IMR-90 (cell line): ENCODE data around the gene RABGAP1. TPM values are rescaled to one million over a fixed set of nuclear protein-coding genes. Genes with fewer than 3 reads are reported as not detected.
A peak's percentile ranks its signal among the peaks of the same experiment; 100 is the strongest.

ENCODE experiments used
- ATAC-seq: fragments of 200-7000 bp; cut with Tn5 transposase; 2 replicates; pipeline ENCODE4 v1.9.1; 2020; ENCODE audit warnings: low read depth, mild to moderate bottlenecking, moderate library complexity
- BruUV-seq: library from RNA; stranded (reverse); fragments of 400-500 nt; replicated peaks from 2 replicates; lab custom pipeline; 2021; lab: Mats Ljungman, UMichigan
- CTCF ChIA-PET: fragments of 300-600 bp; formaldehyde crosslinking; extraction: SDS; loops from one replicate; lab custom pipeline; 2021; ENCODE audit warnings: antibody characterized with exemption; lab: Yijun Ruan, JAX
- POLR2A ChIA-PET: fragments of 300-600 bp; sonication (Branson Sonifier 250); formaldehyde crosslinking; loops from one replicate; lab custom pipeline; 2022; ENCODE audit warnings: antibody characterized with exemption; ENCODE audit not compliant: unreplicated experiment; lab: Charles Lee
- DNase-seq: peaks from one replicate; pipeline ENCODE4 v3.0.0; 2013
- H2AFZ ChIP-seq: replicated peaks from 2 replicates; pipeline ENCODE3; 2013; ENCODE audit warnings: low read length, mild to moderate bottlenecking; ENCODE audit not compliant: poor library complexity
- H2AK5ac ChIP-seq: 2 replicates; pipeline ENCODE4 v1.6.1; 2013; ENCODE audit warnings: low read depth, low read length, inconsistent platforms
- H2AK9ac ChIP-seq: replicated peaks from 2 replicates; pipeline ENCODE3; 2013; ENCODE audit warnings: mild to moderate bottlenecking, low read depth, low read length, moderate library complexity; ENCODE audit not compliant: poor library complexity
- H2BK120ac ChIP-seq: 2 replicates; pipeline ENCODE4 v1.6.1; 2013; ENCODE audit warnings: low read depth, low read length, inconsistent platforms
- H2BK15ac ChIP-seq: 3 replicates; pipeline ENCODE4 v1.6.1; 2013; ENCODE audit warnings: low read depth, low read length, inconsistent platforms
- H2BK20ac ChIP-seq: 2 replicates; pipeline ENCODE4 v1.6.1; 2013; ENCODE audit warnings: low read depth, mild to moderate bottlenecking, inconsistent platforms, low read length, moderate library complexity
- H2BK5ac ChIP-seq: 2 replicates; pipeline ENCODE4 v1.6.1; 2013; ENCODE audit warnings: mild to moderate bottlenecking, low read depth, low read length, inconsistent platforms; ENCODE audit not compliant: poor library complexity, severe bottlenecking
- H3K14ac ChIP-seq: replicated peaks from 2 replicates; pipeline ENCODE4 v1.6.1; 2013; ENCODE audit warnings: low read depth, low read length, inconsistent platforms
- H3K18ac ChIP-seq: 2 replicates; pipeline ENCODE4 v1.6.1; 2013; ENCODE audit warnings: low read depth, low read length, control low read depth
- H3K23ac ChIP-seq: 2 replicates; pipeline ENCODE4 v1.6.1; 2013; ENCODE audit warnings: low read depth, low read length, inconsistent platforms
- H3K27ac ChIP-seq: 2 replicates; pipeline ENCODE4 v1.5.1; 2013; ENCODE audit warnings: mild to moderate bottlenecking, control low read depth, low read length; ENCODE audit not compliant: insufficient read depth
- H3K27me3 ChIP-seq: 2 replicates; pipeline ENCODE4 v1.6.1; 2013; ENCODE audit warnings: low read length; ENCODE audit not compliant: control insufficient read depth, insufficient read depth
- H3K36me3 ChIP-seq: 2 replicates; pipeline ENCODE4 v1.6.1; 2013; ENCODE audit warnings: low read length, mixed read lengths; ENCODE audit not compliant: control insufficient read depth, insufficient read depth
- H3K4ac ChIP-seq: 2 replicates; pipeline ENCODE4 v1.6.1; 2013; ENCODE audit warnings: low read depth, low read length, inconsistent platforms
- H3K4me1 ChIP-seq: 2 replicates; pipeline ENCODE4 v1.6.1; 2013; ENCODE audit warnings: low read length, mixed read lengths; ENCODE audit not compliant: control insufficient read depth, insufficient read depth
- H3K4me2 ChIP-seq: 2 replicates; pipeline ENCODE4 v1.6.1; 2013; ENCODE audit warnings: low read depth, mild to moderate bottlenecking, control low read depth, low read length, moderate library complexity
- H3K4me3 ChIP-seq: 2 replicates; pipeline ENCODE4 v1.5.1; 2013; ENCODE audit warnings: low read depth, mild to moderate bottlenecking, control low read depth, low read length, moderate library complexity; ENCODE audit not compliant: insufficient read depth
- H3K56ac ChIP-seq: 2 replicates; pipeline ENCODE4 v1.6.1; 2013; ENCODE audit warnings: low read length, inconsistent platforms; ENCODE audit not compliant: insufficient read depth; ENCODE audit errors: extremely low read depth
- H3K79me1 ChIP-seq, 2 experiments: 2 replicates each; pipeline ENCODE4 v1.6.1; 2013; ENCODE audit warnings: low read length in 2 of 2, inconsistent platforms in 1 of 2, low read depth in 1 of 2
- H3K9ac ChIP-seq: 2 replicates; pipeline ENCODE4 v1.6.1; 2013; ENCODE audit warnings: low read depth, low read length, control low read depth
- H3K9me1 ChIP-seq: 2 replicates; pipeline ENCODE4 v1.6.1; 2013; ENCODE audit warnings: low read length, inconsistent platforms; ENCODE audit not compliant: insufficient read depth
- H3K9me3 ChIP-seq: 2 replicates; pipeline ENCODE4 v1.6.1; 2013; ENCODE audit warnings: low read length; ENCODE audit not compliant: control insufficient read depth, insufficient read depth
- H4K20me1 ChIP-seq: 2 replicates; pipeline ENCODE4 v1.6.1; 2013; ENCODE audit warnings: low read length, inconsistent platforms; ENCODE audit not compliant: insufficient read depth
- H4K5ac ChIP-seq: 2 replicates; pipeline ENCODE4 v1.6.1; 2013; ENCODE audit warnings: mild to moderate bottlenecking, low read depth, low read length, control low read depth
- H4K8ac ChIP-seq, 2 experiments: 2 replicates each; pipeline ENCODE4 v1.6.1; 2013; ENCODE audit warnings: low read depth in 2 of 2, low read length in 2 of 2, control low read depth in 1 of 2, inconsistent platforms in 1 of 2
- H4K91ac ChIP-seq: 2 replicates; pipeline ENCODE4 v1.6.1; 2013; ENCODE audit warnings: low read depth, low read length, inconsistent platforms; ENCODE audit not compliant: insufficient read depth
- CEBPB ChIP-seq: IDR thresholded peaks from 2 replicates; pipeline ENCODE4 v1.6.1; 2012; ENCODE audit warnings: low read depth, low read length, improper control_type of control experiment
- CHD1 ChIP-seq: IDR thresholded peaks from 2 replicates; pipeline ENCODE4 v1.6.1; 2012; ENCODE audit warnings: low read depth, low read length, improper control_type of control experiment
- FOS ChIP-seq: fragments of 150-350 bp; IDR thresholded peaks from 2 replicates; pipeline ENCODE4 v1.6.1; 2016; ENCODE audit warnings: low read depth, low read length
- MAFK ChIP-seq: IDR thresholded peaks from 2 replicates; pipeline ENCODE4 v1.6.1; 2012; ENCODE audit warnings: low read depth, low read length, improper control_type of control experiment
- MAZ ChIP-seq: IDR thresholded peaks from 2 replicates; pipeline ENCODE4 v1.6.1; 2012; ENCODE audit warnings: low read depth, mild to moderate bottlenecking, low read length, improper control_type of control experiment, moderate library complexity, borderline replicate concordance
- MXI1 ChIP-seq: IDR thresholded peaks from 2 replicates; pipeline ENCODE4 v1.6.1; 2012; ENCODE audit warnings: low read depth, mild to moderate bottlenecking, low read length, moderate library complexity, borderline replicate concordance
- NFE2L2 ChIP-seq: fragments of 150-350 bp; IDR thresholded peaks from 2 replicates; pipeline ENCODE4 v1.6.1; 2016; ENCODE audit warnings: low read depth, mild to moderate bottlenecking, low read length
- POLR2A ChIP-seq: IDR thresholded peaks from 2 replicates; pipeline ENCODE4 v1.6.1; 2012; ENCODE audit warnings: mild to moderate bottlenecking, low read depth, low read length
- RAD21 ChIP-seq: IDR thresholded peaks from 2 replicates; pipeline ENCODE4 v1.6.1; 2012; ENCODE audit warnings: low read length, improper control_type of control experiment
- RCOR1 ChIP-seq: IDR thresholded peaks from 2 replicates; pipeline ENCODE4 v1.6.1; 2012; ENCODE audit warnings: mild to moderate bottlenecking, low read length, improper control_type of control experiment; ENCODE audit not compliant: insufficient replicate concordance
- SMC3 ChIP-seq: fragments of 150-350 bp; IDR thresholded peaks from 2 replicates; pipeline ENCODE4 v1.6.1; 2016; ENCODE audit warnings: low read depth, mild to moderate bottlenecking, antibody characterized with exemption, low read length, moderate library complexity
- whole genome bisulfite sequencing, 2 experiments: methylation state at CpG; one replicate each; pipeline versions ENCODE4 v1.1.5 to v1.1.7; 2013; ENCODE audit warnings: missing lambda C conversion rate in 2 of 2; ENCODE audit not compliant: insufficient read length in 1 of 2; ENCODE audit errors: extremely low coverage in 2 of 2; 5-methylcytosine and 5-hydroxymethylcytosine counted together
- dilution Hi-C: fragments of 300-500 bp; cut with HindIII; formaldehyde crosslinking; loops from one replicate; pipeline ENCODE4 v1.14.3; 2018; ENCODE audit warnings: low sequenced_read_pairs; ENCODE audit not compliant: unreplicated experiment
- in situ Hi-C: fragments of 300-500 bp; cut with MboI; formaldehyde crosslinking; loops from 3 replicates; pipeline ENCODE4 v1.14.3; 2019; ENCODE audit warnings: low sequenced_read_pairs, inconsistent platforms, mixed read lengths
- intact Hi-C: fragments of 100-400 bp; cut with micrococcal nuclease; formaldehyde crosslinking; loops from 2 replicates; pipeline ENCODE4 v1.10.0; 2022
- polyA plus RNA-seq, 3 experiments: library from polyadenylated mRNA; depleted of rRNA; stranded (reverse); fragments of >200 nt; gene quantifications; 2 replicates each; pipeline ENCODE4 v1.2.3, GENCODE V29; 2012; ENCODE audit warnings: low replicate concordance in 1 of 3
- total RNA-seq: library from RNA; depleted of rRNA; stranded (reverse); fragments of >200 nt; gene quantifications from 2 replicates; pipeline ENCODE4 v1.2.3, GENCODE V29; 2012
- TF ChIP-seq, protein P1 (sequence below): conservative IDR thresholded peaks from 2 replicates; pipeline ENCODE4 v1.5.1; 2012; ENCODE audit warnings: mild to moderate bottlenecking, low read depth, low read length, improper control_type of control experiment
- TF ChIP-seq, protein P2 (sequence below): fragments of 150-350 bp; IDR thresholded peaks from 2 replicates; pipeline ENCODE4 v1.6.1; 2017; ENCODE audit warnings: mild to moderate bottlenecking, antibody characterized with exemption, low read length, low read depth

RABGAP1 gene
- total and polyA plus RNA-seq, 2 of the 4 experiments (the other 2 are of a cell fraction), result 20.0 to 53.9 TPM

DNA sequence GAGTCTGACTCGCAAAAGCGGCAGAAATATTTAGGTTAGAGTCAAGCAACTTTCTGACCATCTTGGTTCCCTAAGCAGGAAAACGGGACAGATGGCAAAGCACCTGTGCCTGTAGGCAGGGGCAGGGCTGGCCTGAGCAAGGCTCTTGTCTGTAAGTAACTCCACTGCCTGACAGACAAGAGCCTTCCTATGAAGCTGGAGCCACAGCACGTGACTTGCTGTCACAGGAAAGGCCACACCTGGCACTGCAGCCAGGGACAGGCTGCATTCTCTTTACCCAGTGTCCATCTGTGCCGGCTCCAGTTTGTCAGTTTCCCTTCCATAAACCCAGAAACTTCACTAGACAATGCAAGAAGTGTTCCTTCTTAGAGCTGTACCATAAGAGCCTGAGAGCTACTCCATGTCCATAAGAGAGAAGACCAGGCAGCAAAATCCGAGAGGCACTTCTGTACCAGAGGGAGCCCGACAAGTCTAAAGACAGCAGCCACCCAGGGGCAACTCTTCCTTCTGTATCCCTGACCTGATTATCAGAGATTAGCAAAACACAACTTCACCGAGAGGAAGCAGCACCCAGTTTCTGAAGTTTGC lies 170.7 kb downstream of the RABGAP1 start:
- BruUV-seq, result no TSS peak
- Histone ChIP-seq H3K27me3 (no peaks in the 10 kb centered on the region), H2AK5ac (no peak overlapping the region), H3K9me1 (peaks cover 6% of the 10 kb centered on the region; the same call in 1 of the 2 replicates), H3K9ac (no peak overlapping the region), H3K4me3 (no peak overlapping the region), H3K36me3 (peaks cover 27% of the 10 kb centered on the region), H4K8ac (no peak overlapping the region), H2AFZ (no peak overlapping the region), H2BK120ac (no peak overlapping the region), H3K4ac (no peak overlapping the region), H2BK5ac (no peak overlapping the region), H3K56ac (no peak overlapping the region), H4K20me1 (no peaks in the 10 kb centered on the region), H3K23ac (no peak overlapping the region), H3K79me1 (no peaks in the 10 kb centered on the region), H2BK15ac (no peak overlapping the region), H4K5ac (no peak overlapping the region), H2BK20ac (no peak overlapping the region), H4K91ac (0 out of 2 replicates have a peak overlapping the region, but pooled peaks have one; percentile 20), H3K4me2 (no peak overlapping the region), H3K9me3 (no peaks in the 10 kb centered on the region), H3K18ac (no peak overlapping the region), H3K4me1 (no peaks in the 10 kb centered on the region), H3K14ac (no peak overlapping the region), H3K27ac (no peak overlapping the region), H2AK9ac (no peak overlapping the region)
- dilution Hi-C loops, result no loop called here
- POLR2A ChIA-PET, result no interaction called here
- in situ Hi-C loops, result no loop called here
- DNase-seq (no peak), ATAC-seq (no peak)
- 60% methylated on average over 5 of the region's 8 CpGs; no CpG with 5 or more reads in 1 of the 2 experiments for WGBS, 2 experiments
- intact Hi-C loops, result no loop called here
- CTCF ChIA-PET, result no interaction called here
- TF ChIP-seq, protein P1, sequence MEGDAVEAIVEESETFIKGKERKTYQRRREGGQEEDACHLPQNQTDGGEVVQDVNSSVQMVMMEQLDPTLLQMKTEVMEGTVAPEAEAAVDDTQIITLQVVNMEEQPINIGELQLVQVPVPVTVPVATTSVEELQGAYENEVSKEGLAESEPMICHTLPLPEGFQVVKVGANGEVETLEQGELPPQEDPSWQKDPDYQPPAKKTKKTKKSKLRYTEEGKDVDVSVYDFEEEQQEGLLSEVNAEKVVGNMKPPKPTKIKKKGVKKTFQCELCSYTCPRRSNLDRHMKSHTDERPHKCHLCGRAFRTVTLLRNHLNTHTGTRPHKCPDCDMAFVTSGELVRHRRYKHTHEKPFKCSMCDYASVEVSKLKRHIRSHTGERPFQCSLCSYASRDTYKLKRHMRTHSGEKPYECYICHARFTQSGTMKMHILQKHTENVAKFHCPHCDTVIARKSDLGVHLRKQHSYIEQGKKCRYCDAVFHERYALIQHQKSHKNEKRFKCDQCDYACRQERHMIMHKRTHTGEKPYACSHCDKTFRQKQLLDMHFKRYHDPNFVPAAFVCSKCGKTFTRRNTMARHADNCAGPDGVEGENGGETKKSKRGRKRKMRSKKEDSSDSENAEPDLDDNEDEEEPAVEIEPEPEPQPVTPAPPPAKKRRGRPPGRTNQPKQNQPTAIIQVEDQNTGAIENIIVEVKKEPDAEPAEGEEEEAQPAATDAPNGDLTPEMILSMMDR, result no peak
- TF ChIP-seq POLR2A (no peak), CEBPB (no peak), MXI1 (no peak), MAFK (no peak), MAZ (no peak), NFE2L2 (no peak), SMC3 (no peak), RAD21 (no peak), RCOR1 (no peak), FOS (no peak), CHD1 (no peak)
- TF ChIP-seq, protein P2, sequence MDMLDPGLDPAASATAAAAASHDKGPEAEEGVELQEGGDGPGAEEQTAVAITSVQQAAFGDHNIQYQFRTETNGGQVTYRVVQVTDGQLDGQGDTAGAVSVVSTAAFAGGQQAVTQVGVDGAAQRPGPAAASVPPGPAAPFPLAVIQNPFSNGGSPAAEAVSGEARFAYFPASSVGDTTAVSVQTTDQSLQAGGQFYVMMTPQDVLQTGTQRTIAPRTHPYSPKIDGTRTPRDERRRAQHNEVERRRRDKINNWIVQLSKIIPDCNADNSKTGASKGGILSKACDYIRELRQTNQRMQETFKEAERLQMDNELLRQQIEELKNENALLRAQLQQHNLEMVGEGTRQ, result no peak
